ENCODE data around the gene ITPRID2.

ITPRID2 gene

GRCh38 chr2:181882246-181883020 lies 9.1 kb upstream of the ITPRID2 start:
- no peak for DNase-seq

GRCh38 chr2:181884601-181885000 lies 6.9 kb upstream of the ITPRID2 start:
- no peak for DNase-seq

GRCh38 chr2:181885096-181885495 lies 6.4 kb upstream of the ITPRID2 start:
- DNase-seq, result no peak

GRCh38 chr2:181886192-181886591 lies 5.3 kb upstream of the ITPRID2 start:
- no peak for DNase-seq

GRCh38 chr2:181887045-181887444 lies 4.5 kb upstream of the ITPRID2 start:
- DNase-seq, result no peak

- no peak for DNase-seq
Measured at GRCh38 chr2:181889776-181890175, 1.8 kb upstream of the ITPRID2 start.

- no peak for DNase-seq
Measured at GRCh38 chr2:181890271-181890670, 1.3 kb upstream of the ITPRID2 start.

- peak; percentile 72 for DNase-seq
Measured at GRCh38 chr2:181891966-181892798, 652 bp downstream of the ITPRID2 start.

- no peak for DNase-seq
Measured at GRCh38 chr2:181892799-181893435, 1.4 kb downstream of the ITPRID2 start.

GRCh38 chr2:181894381-181894780 lies 2.9 kb downstream of the ITPRID2 start:
- DNase-seq, result no peak

GRCh38 chr2:181895818-181896217 lies 4.3 kb downstream of the ITPRID2 start:
- no peak for DNase-seq

- no peak for DNase-seq
Measured at GRCh38 chr2:181896286-181896685, 4.8 kb downstream of the ITPRID2 start.

- no peak for DNase-seq
Measured at GRCh38 chr2:181900007-181900651, 8.6 kb downstream of the ITPRID2 start.

GRCh38 chr2:181902625-181903024 lies 11.1 kb downstream of the ITPRID2 start:
- no peak for DNase-seq

GRCh38 chr2:181904022-181904632 lies 12.6 kb downstream of the ITPRID2 start:
- peak; percentile 49 for DNase-seq

GRCh38 chr2:181907057-181907456 lies 15.5 kb downstream of the ITPRID2 start:
- no peak for DNase-seq

GRCh38 chr2:181907635-181908034 lies 16.1 kb downstream of the ITPRID2 start:
- no peak for DNase-seq

- peak; percentile 29 for DNase-seq
Measured at GRCh38 chr2:181910028-181910831, 18.7 kb downstream of the ITPRID2 start.

- no peak for DNase-seq
Measured at GRCh38 chr2:181911830-181912229, 20.3 kb downstream of the ITPRID2 start.

- no peak for DNase-seq
Measured at GRCh38 chr2:181915102-181915501, 23.6 kb downstream of the ITPRID2 start.

Data from suppressor macrophage treated with lipopolysaccharide for 4 hours (primary cell).